WTC11 (cell line): ENCODE results near the gene HDLBP. TPM values are rescaled to one million over a fixed set of nuclear protein-coding genes. Genes with fewer than 3 reads are reported as not detected.
A peak's percentile ranks its signal among the peaks of the same experiment; 100 is the strongest.

ENCODE experiments used
- ATAC-seq: fragments of 200-7000 bp; cut with Tn5 transposase; 2 replicates; pipeline ENCODE4 v1.10.0; 2021; ENCODE audit warnings: mild to moderate bottlenecking, moderate library complexity
- CTCF ChIA-PET: fragments of 300-600 bp; sonication (Branson Sonifier 250); formaldehyde crosslinking; loops from one replicate; lab custom pipeline; 2021; ENCODE audit warnings: antibody characterized with exemption; lab: Charles Lee
- POLR2A ChIA-PET: fragments of 350-600 bp; sonication (Branson Sonifier 250); formaldehyde crosslinking; loops from one replicate; lab custom pipeline; 2021; ENCODE audit warnings: antibody characterized with exemption; lab: Charles Lee
- DNase-seq: peaks from one replicate; pipeline ENCODE4 v3.0.0; 2021; ENCODE audit warnings: low spot score
- H3K27ac Mint-ChIP-seq: 2 replicates; pipeline ENCODE4 v1.8.0; 2021; ENCODE audit warnings: mixed read lengths
- H3K27me3 Mint-ChIP-seq: 2 replicates; pipeline ENCODE4 v1.8.0; 2021; ENCODE audit warnings: low read depth, mild to moderate bottlenecking, moderate library complexity, mixed read lengths
- H3K36me3 Mint-ChIP-seq: 2 replicates; pipeline ENCODE4 v1.8.0; 2021; ENCODE audit warnings: mixed read lengths
- H3K4me1 Mint-ChIP-seq: 2 replicates; pipeline ENCODE4 v1.8.0; 2022; ENCODE audit warnings: mixed read lengths
- H3K4me3 Mint-ChIP-seq: 2 replicates; pipeline ENCODE4 v1.8.0; 2021; ENCODE audit warnings: mild to moderate bottlenecking, moderate library complexity, mixed read lengths
- H3K9me3 Mint-ChIP-seq: 2 replicates; pipeline ENCODE4 v1.8.0; 2021; ENCODE audit warnings: mixed read lengths
- EMX1 ChIP-seq: fragments of 250-450 bp; sonication (Bioruptor Pico); IDR thresholded peaks from 2 replicates; pipeline ENCODE4 v1.8.0; 2021; ENCODE audit warnings: mild to moderate bottlenecking
- GABPB1 ChIP-seq: sonication (generic); formaldehyde crosslinking; IDR thresholded peaks from 2 replicates; pipeline ENCODE4 v1.8.1; 2023; ENCODE audit warnings: mild to moderate bottlenecking, missing genetic modification reagents
- NR1H2 ChIP-seq: sonication (generic); formaldehyde crosslinking; IDR thresholded peaks from 2 replicates; pipeline ENCODE4 v1.9.0; 2021; ENCODE audit warnings: mild to moderate bottlenecking, moderate library complexity, missing genetic modification reagents
- ZNF121 ChIP-seq: sonication (generic); formaldehyde crosslinking; IDR thresholded peaks from 2 replicates; pipeline ENCODE4 v1.8.0; 2023; ENCODE audit warnings: missing genetic modification reagents
- total RNA-seq: library from RNA; stranded (reverse); gene quantifications from 3 replicates; pipeline ENCODE4 v1.2.3, GENCODE V29; 2021
- TF ChIP-seq, protein P1 (sequence below): fragments of 250-450 bp; sonication (Bioruptor Pico); conservative IDR thresholded peaks from 2 replicates; pipeline ENCODE4 v1.9.0; 2021; ENCODE audit warnings: mild to moderate bottlenecking
- TF ChIP-seq, protein P2 (sequence below): sonication (generic); formaldehyde crosslinking; IDR thresholded peaks from 2 replicates; pipeline ENCODE4 v1.8.1; 2022; ENCODE audit warnings: missing genetic modification reagents, borderline replicate concordance
- TF ChIP-seq, protein P3 (sequence below): sonication (generic); formaldehyde crosslinking; IDR thresholded peaks from 2 replicates; pipeline ENCODE4 v1.8.1; 2023; ENCODE audit warnings: mild to moderate bottlenecking, missing genetic modification reagents
- TF ChIP-seq, protein P4 (sequence below): sonication (generic); formaldehyde crosslinking; IDR thresholded peaks from 2 replicates; pipeline ENCODE4 v1.8.1; 2022; ENCODE audit warnings: mild to moderate bottlenecking, moderate library complexity, missing genetic modification reagents
- TF ChIP-seq, protein P5 (sequence below): sonication (generic); formaldehyde crosslinking; IDR thresholded peaks from 2 replicates; pipeline ENCODE4 v1.8.0; 2023; ENCODE audit warnings: missing genetic modification reagents, mild to moderate bottlenecking, borderline replicate concordance

HDLBP gene
- total RNA-seq, 1 experiment from 2014 or later, result 368 TPM

DNA sequence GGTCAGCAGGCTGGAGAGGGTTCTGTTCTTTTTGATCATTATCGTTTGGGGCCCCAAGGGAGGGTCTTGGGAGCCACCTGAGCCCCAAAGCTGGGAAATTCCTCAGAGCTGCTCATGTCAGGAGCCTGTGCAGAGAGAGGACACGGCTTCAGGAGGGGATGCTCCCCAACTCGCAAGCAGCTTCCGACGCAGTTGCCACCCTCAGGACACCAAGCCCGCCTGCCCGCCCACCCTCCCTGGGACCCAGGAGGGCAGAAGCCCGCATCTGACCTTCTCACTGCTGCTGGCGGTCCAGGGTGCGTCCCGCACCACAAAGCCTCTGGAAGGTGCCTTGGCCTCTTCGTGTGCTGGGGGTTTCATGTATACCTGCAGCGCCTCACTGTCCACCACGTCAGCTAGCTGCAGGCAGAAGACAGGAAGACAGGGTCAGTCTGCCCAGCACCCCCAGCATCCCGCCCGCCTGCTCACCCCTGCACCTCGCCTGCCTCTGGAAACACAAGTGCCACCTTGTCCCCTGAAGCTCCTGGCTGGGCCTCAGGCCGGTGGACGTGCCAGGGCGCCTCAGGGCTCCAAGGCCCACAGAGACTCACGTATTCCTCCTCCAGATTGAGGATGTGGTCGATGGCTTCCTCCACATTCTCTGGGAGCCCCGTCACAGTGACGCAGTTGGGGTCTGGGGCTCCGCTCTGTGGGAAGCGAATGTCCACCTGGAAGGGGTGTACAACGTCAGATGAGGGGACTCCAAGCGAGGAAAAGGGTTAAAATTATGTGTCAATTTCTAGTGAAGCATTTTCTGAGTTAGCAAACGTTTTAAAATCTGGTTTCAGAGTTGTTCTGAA lies 85.7 kb downstream of the HDLBP start (continued):
- TF ChIP-seq, protein P1, sequence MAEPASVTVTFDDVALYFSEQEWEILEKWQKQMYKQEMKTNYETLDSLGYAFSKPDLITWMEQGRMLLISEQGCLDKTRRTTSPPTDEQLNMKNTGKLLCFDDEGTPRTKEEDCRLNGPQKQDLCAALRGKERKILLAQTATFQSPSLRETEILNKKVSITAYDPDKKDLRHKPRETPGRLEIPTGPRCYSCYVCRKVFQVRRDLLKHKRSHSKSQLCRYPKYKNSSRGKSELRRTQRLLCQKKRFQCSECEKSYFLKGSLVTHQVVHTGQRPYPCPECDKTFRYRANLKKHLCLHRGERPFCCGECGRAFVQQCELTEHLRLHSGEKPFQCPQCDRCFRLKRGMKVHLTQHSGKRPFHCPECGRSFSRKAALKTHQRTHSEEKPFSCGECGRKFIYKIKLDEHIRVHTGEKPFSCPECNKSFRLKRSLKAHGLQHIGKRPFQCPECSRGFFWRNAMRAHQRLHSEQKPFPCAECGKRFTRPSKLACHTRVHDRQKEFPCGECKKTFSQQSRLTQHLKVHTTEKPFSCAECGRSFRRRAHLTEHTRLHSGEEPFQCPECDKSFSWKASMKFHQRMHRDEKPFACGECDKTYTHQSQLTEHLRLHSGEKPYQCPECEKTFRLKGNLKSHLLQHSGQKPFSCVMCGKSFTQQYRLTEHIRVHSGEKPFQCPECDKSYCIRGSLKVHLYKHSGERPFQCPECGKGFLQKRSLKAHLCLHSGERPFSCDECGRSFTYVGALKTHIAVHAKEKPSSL (CRISPR knock-in tag), result no peak
- TF ChIP-seq, protein P2, sequence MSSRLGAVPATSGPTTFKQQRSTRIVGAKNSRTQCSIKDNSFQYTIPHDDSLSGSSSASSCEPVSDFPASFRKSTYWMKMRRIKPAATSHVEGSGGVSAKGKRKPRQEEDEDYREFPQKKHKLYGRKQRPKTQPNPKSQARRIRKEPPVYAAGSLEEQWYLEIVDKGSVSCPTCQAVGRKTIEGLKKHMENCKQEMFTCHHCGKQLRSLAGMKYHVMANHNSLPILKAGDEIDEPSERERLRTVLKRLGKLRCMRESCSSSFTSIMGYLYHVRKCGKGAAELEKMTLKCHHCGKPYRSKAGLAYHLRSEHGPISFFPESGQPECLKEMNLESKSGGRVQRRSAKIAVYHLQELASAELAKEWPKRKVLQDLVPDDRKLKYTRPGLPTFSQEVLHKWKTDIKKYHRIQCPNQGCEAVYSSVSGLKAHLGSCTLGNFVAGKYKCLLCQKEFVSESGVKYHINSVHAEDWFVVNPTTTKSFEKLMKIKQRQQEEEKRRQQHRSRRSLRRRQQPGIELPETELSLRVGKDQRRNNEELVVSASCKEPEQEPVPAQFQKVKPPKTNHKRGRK (CRISPR knock-in tag), result no peak
- no peak for TF ChIP-seq ZNF121 (CRISPR knock-in tag)
- no peak for TF ChIP-seq NR1H2
- TF ChIP-seq EMX1 (CRISPR knock-in tag), result no peak
- TF ChIP-seq, protein P3, sequence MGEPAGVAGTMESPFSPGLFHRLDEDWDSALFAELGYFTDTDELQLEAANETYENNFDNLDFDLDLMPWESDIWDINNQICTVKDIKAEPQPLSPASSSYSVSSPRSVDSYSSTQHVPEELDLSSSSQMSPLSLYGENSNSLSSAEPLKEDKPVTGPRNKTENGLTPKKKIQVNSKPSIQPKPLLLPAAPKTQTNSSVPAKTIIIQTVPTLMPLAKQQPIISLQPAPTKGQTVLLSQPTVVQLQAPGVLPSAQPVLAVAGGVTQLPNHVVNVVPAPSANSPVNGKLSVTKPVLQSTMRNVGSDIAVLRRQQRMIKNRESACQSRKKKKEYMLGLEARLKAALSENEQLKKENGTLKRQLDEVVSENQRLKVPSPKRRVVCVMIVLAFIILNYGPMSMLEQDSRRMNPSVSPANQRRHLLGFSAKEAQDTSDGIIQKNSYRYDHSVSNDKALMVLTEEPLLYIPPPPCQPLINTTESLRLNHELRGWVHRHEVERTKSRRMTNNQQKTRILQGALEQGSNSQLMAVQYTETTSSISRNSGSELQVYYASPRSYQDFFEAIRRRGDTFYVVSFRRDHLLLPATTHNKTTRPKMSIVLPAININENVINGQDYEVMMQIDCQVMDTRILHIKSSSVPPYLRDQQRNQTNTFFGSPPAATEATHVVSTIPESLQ (CRISPR knock-in tag), result no peak

DNA sequence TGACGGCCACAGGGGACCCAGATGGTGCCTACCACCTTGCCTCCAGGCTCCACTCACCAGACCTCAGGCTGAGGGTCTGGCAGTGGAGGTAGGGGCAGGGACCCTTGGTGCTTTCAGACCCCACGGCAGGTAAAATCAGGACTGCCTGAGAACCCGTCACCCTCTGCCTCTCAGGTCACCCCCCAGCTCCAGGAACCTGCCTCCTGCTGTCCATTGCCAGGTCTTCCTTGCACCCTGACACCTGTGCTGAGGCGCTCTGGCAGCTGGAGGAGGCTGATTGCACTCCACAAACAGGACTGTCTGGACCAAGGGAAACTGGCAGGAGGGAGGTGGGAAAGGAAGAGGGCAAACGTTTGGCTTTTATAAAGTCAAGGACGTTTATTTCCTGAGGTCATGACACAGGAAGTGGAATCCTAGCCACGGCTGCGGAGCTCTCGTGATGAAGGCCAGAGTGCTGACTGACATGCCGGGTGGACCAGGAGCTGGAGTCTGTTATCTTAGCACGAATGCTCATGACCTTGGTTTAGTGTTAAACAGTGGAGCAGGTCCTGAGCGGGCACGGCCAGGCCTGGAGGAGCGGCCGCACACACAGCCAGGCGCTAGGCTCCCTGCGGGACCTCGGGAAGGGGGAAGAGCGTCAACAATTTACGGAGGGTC lies 86.5 kb downstream of the HDLBP start:
- CTCF ChIA-PET, result no interaction called here
- H3K27ac Mint-ChIP-seq, result peak overlapping the region; percentile 68
- no peaks in the 10 kb centered on the region for H3K4me1 Mint-ChIP-seq

More for the DNA sequence above, 86.5 kb downstream of the HDLBP start:
- DNase-seq (no peak), ATAC-seq (no peak)
- Mint-ChIP-seq H3K27me3 (no peaks in the 10 kb centered on the region), H3K36me3 (peaks cover 44% of the 10 kb centered on the region), H3K9me3 (no peaks in the 10 kb centered on the region), H3K4me3 (no peak overlapping the region)
- TF ChIP-seq, protein P4, sequence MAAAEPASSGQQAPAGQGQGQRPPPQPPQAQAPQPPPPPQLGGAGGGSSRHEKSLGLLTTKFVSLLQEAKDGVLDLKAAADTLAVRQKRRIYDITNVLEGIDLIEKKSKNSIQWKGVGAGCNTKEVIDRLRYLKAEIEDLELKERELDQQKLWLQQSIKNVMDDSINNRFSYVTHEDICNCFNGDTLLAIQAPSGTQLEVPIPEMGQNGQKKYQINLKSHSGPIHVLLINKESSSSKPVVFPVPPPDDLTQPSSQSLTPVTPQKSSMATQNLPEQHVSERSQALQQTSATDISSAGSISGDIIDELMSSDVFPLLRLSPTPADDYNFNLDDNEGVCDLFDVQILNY (CRISPR knock-in tag), result no peak
- TF ChIP-seq, protein P5, sequence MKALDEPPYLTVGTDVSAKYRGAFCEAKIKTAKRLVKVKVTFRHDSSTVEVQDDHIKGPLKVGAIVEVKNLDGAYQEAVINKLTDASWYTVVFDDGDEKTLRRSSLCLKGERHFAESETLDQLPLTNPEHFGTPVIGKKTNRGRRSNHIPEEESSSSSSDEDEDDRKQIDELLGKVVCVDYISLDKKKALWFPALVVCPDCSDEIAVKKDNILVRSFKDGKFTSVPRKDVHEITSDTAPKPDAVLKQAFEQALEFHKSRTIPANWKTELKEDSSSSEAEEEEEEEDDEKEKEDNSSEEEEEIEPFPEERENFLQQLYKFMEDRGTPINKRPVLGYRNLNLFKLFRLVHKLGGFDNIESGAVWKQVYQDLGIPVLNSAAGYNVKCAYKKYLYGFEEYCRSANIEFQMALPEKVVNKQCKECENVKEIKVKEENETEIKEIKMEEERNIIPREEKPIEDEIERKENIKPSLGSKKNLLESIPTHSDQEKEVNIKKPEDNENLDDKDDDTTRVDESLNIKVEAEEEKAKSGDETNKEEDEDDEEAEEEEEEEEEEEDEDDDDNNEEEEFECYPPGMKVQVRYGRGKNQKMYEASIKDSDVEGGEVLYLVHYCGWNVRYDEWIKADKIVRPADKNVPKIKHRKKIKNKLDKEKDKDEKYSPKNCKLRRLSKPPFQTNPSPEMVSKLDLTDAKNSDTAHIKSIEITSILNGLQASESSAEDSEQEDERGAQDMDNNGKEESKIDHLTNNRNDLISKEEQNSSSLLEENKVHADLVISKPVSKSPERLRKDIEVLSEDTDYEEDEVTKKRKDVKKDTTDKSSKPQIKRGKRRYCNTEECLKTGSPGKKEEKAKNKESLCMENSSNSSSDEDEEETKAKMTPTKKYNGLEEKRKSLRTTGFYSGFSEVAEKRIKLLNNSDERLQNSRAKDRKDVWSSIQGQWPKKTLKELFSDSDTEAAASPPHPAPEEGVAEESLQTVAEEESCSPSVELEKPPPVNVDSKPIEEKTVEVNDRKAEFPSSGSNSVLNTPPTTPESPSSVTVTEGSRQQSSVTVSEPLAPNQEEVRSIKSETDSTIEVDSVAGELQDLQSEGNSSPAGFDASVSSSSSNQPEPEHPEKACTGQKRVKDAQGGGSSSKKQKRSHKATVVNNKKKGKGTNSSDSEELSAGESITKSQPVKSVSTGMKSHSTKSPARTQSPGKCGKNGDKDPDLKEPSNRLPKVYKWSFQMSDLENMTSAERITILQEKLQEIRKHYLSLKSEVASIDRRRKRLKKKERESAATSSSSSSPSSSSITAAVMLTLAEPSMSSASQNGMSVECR, result no peak
- TF ChIP-seq GABPB1 (CRISPR knock-in tag), result no peak
- POLR2A ChIA-PET, result no interaction called here
